Liver (tissue), 9 donors: ENCODE results near the gene TRMT10A. TPM values are rescaled to one million over a fixed set of nuclear protein-coding genes. Genes with fewer than 3 reads are reported as not detected.

ENCODE experiments used
- DNase-seq: peaks from one replicate; pipeline ENCODE4 v3.0.0-alpha.2; 2017; ENCODE audit warnings: low spot score
- H3K27ac ChIP-seq, 2 donors: one replicate each; pipeline ENCODE4 v1.7.0; 2013; ENCODE audit warnings: inconsistent platforms in 2 of 2, low read length in 2 of 2, control low read depth in 1 of 2, low read depth in 1 of 2, mild to moderate bottlenecking in 1 of 2
- H3K27me3 ChIP-seq, 4 donors: one replicate each; pipeline versions ENCODE4 v1.6.1 to v1.7.0; 2013; ENCODE audit warnings: low read length in 3 of 4, inconsistent platforms in 1 of 4, mild to moderate bottlenecking in 1 of 4, moderate library complexity in 1 of 4; ENCODE audit not compliant: control insufficient read depth in 4 of 4, insufficient read depth in 4 of 4
- H3K36me3 ChIP-seq, 4 donors: one replicate each; pipeline versions ENCODE4 v1.6.1 to v1.7.0; 2013; ENCODE audit warnings: low read length in 3 of 4, mild to moderate bottlenecking in 3 of 4, low read depth in 1 of 4, moderate library complexity in 1 of 4; ENCODE audit not compliant: control insufficient read depth in 4 of 4, insufficient read depth in 3 of 4
- H3K4me1 ChIP-seq, 4 donors: one replicate each; pipeline versions ENCODE4 v1.6.1 to v1.7.0; 2013; ENCODE audit warnings: low read length in 3 of 4, mild to moderate bottlenecking in 3 of 4, moderate library complexity in 1 of 4; ENCODE audit not compliant: control insufficient read depth in 4 of 4, insufficient read depth in 4 of 4
- H3K4me3 ChIP-seq, 3 donors: one replicate each; pipeline versions ENCODE4 v1.6.1 to v1.7.0; 2013; ENCODE audit warnings: low read length in 3 of 3, control low read depth in 1 of 3, low read depth in 1 of 3, mild to moderate bottlenecking in 1 of 3
- H3K9ac ChIP-seq, 2 donors: one replicate each; pipeline ENCODE4 v1.7.0; 2013; ENCODE audit warnings: low read length in 2 of 2, mild to moderate bottlenecking in 2 of 2, moderate library complexity in 2 of 2, control low read depth in 1 of 2, low read depth in 1 of 2
- H3K9me3 ChIP-seq, 4 donors: one replicate each; pipeline versions ENCODE4 v1.6.1 to v1.7.0; 2013; ENCODE audit warnings: low read length in 3 of 4; ENCODE audit not compliant: control insufficient read depth in 4 of 4
- EGR1 ChIP-seq, 2 donors: IDR thresholded peaks; 2 replicates each; pipeline ENCODE4 v1.6.1; 2016 to 2018; ENCODE audit warnings: antibody characterized with exemption in 2 of 2, low read depth in 2 of 2
- FOXA1 ChIP-seq: IDR thresholded peaks from 2 replicates; pipeline ENCODE4 v1.6.1; 2016; ENCODE audit warnings: antibody characterized with exemption
- GABPA ChIP-seq, 2 donors: IDR thresholded peaks in 1 of 2; conservative IDR thresholded peaks in 1 of 2; 2 replicates each; pipeline ENCODE4 v1.6.1; 2016; ENCODE audit warnings: antibody characterized with exemption in 2 of 2, mild to moderate bottlenecking in 1 of 2, moderate library complexity in 1 of 2
- HNF4A ChIP-seq, 2 donors: conservative IDR thresholded peaks; 2 replicates each; pipeline ENCODE4 v1.6.1; 2016; ENCODE audit warnings: antibody characterized with exemption in 2 of 2, mild to moderate bottlenecking in 2 of 2
- HNF4G ChIP-seq: IDR thresholded peaks from 2 replicates; pipeline ENCODE4 v1.6.1; 2016; ENCODE audit warnings: antibody characterized with exemption
- JUND ChIP-seq, 2 donors: IDR thresholded peaks; 2 replicates each; pipeline ENCODE4 v1.6.1; 2016; ENCODE audit warnings: antibody characterized with exemption in 2 of 2
- RAD21 ChIP-seq, 2 donors: IDR thresholded peaks; 2 replicates each; pipeline ENCODE4 v1.6.1; 2016; ENCODE audit warnings: antibody characterized with exemption in 2 of 2, mild to moderate bottlenecking in 2 of 2
- REST ChIP-seq: IDR thresholded peaks from 2 replicates; pipeline ENCODE4 v1.6.1; 2016; ENCODE audit warnings: antibody characterized with exemption, mild to moderate bottlenecking
- RXRA ChIP-seq, 2 donors: IDR thresholded peaks; 2 replicates each; pipeline ENCODE4 v1.6.1; 2017 to 2018; ENCODE audit warnings: antibody characterized with exemption in 2 of 2, mild to moderate bottlenecking in 1 of 2
- SP1 ChIP-seq: IDR thresholded peaks from 2 replicates; pipeline ENCODE4 v1.6.1; 2018; ENCODE audit warnings: antibody characterized with exemption, mild to moderate bottlenecking
- TAF1 ChIP-seq: conservative IDR thresholded peaks from 2 replicates; pipeline ENCODE4 v1.6.1; 2016; ENCODE audit warnings: antibody characterized with exemption, mild to moderate bottlenecking
- WGBS: extraction: QIAGEN DNeasy Blood & Tissue Kit; methylation state at CpG from one replicate; pipeline ENCODE4 v1.1.7; 2013; 5-methylcytosine and 5-hydroxymethylcytosine counted together
- polyA plus RNA-seq, 2 donors: library from polyadenylated mRNA; stranded (reverse) in 1 of 2; unstranded in 1 of 2; fragments of 200-250 nt in 1 of 2; fragments of >200 nt in 1 of 2; fragmentation: Nextera tagmentation in 1 of 2; extraction: Ambion mirVana in 1 of 2; gene quantifications; one replicate each; pipeline versions ENCODE4 v1.2.1 to v1.2.3, GENCODE V29; 2013 to 2015
- total RNA-seq, 2 donors: library from RNA; depleted of rRNA; stranded (reverse); fragments of >200 nt; gene quantifications; one replicate each; pipeline ENCODE4 v1.2.3, GENCODE V29; 2014
- TF ChIP-seq, protein P1 (sequence below): fragments of 150-350 bp; IDR thresholded peaks from 2 replicates; pipeline ENCODE4 v1.5.1; 2017; ENCODE audit warnings: improper control_type of control experiment, low read depth, low read length; ENCODE audit not compliant: missing input control
- TF ChIP-seq, protein P2 (sequence below): IDR thresholded peaks from 2 replicates; pipeline ENCODE4 v1.6.1; 2016; ENCODE audit warnings: antibody characterized with exemption
- TF ChIP-seq, protein P3 (sequence below): IDR thresholded peaks from 2 replicates; pipeline ENCODE4 v1.6.1; 2016; ENCODE audit warnings: antibody characterized with exemption
- donor health status: healthy.
- donor health status: healthy.
- donor health status: healthy.
- donor health status: healthy.
- donor health status: healthy.

The TRMT10A gene
- total and polyA plus RNA-seq, 4 donors, result 2.8 to 6.8 (median 3.4) TPM

DNA sequence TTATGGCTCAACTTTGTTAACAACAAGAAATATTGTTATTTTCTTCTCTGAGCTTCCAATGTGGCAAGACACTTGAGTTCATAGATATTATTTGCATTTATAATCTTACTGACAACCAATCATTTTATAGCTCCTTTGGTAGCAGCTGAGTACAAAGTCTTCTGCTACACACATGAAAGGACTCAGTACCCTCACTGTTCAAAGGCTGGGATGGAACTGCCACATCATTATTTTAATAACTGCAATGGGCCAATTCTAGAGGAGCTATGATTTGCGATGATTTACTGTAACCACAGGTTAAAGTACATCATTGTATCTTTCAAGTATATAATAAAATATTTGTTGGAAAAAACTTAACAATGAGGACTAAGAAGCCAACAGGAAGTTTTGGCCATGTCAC is 21.7 kb upstream of the TRMT10A start:
- no peak for DNase-seq

GRCh38 chr4:99578714-99579113 is 14.9 kb upstream of the TRMT10A start:
- WGBS, result 83% methylated on average over 2 of the region's 2 CpGs
- Histone ChIP-seq H3K36me3 (peaks cover 0 to 12% (median 6%) of the 10 kb centered on the region in 4 donors), H3K4me3 (no peak overlapping the region), H3K27ac (peak overlapping the region in 1 of 2 donors; percentile 27), H3K4me1 (peaks cover 4 to 41% (median 25%) of the 10 kb centered on the region in 4 donors), H3K9me3 (no peaks in the 10 kb centered on the region), H3K9ac (no peak overlapping the region), H3K27me3 (no peaks in the 10 kb centered on the region)
- no peak for DNase-seq
- TF ChIP-seq RAD21 (IDR thresholded peaks at IDR 0.05) (no peak), JUND (IDR thresholded peaks at IDR 0.05) (no peak), GABPA (IDR thresholded peaks at IDR 0.05 in 1 of 2, conservative IDR thresholded peaks at IDR 0.05 in 1 of 2) (no peak), TAF1 (no peak), FOXA1 (no peak), HNF4A (conservative IDR thresholded peaks at IDR 0.05) (no peak), SP1 (no peak), HNF4G (no peak)
- TF ChIP-seq, protein P1, sequence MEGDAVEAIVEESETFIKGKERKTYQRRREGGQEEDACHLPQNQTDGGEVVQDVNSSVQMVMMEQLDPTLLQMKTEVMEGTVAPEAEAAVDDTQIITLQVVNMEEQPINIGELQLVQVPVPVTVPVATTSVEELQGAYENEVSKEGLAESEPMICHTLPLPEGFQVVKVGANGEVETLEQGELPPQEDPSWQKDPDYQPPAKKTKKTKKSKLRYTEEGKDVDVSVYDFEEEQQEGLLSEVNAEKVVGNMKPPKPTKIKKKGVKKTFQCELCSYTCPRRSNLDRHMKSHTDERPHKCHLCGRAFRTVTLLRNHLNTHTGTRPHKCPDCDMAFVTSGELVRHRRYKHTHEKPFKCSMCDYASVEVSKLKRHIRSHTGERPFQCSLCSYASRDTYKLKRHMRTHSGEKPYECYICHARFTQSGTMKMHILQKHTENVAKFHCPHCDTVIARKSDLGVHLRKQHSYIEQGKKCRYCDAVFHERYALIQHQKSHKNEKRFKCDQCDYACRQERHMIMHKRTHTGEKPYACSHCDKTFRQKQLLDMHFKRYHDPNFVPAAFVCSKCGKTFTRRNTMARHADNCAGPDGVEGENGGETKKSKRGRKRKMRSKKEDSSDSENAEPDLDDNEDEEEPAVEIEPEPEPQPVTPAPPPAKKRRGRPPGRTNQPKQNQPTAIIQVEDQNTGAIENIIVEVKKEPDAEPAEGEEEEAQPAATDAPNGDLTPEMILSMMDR, result no peak
- TF ChIP-seq, protein P2, sequence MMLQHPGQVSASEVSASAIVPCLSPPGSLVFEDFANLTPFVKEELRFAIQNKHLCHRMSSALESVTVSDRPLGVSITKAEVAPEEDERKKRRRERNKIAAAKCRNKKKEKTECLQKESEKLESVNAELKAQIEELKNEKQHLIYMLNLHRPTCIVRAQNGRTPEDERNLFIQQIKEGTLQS, result no peak

More for the DNA sequence above, 21.7 kb upstream of the TRMT10A start:
- Histone ChIP-seq H3K4me1 (peaks cover 5 to 31% (median 16%) of the 10 kb centered on the region in 4 donors), H3K27ac (no peak overlapping the region), H3K36me3 (peaks cover 0 to 39% (median 15%) of the 10 kb centered on the region in 4 donors), H3K9me3 (no peaks in the 10 kb centered on the region), H3K27me3 (no peaks in the 10 kb centered on the region), H3K9ac (no peak overlapping the region), H3K4me3 (no peak overlapping the region)
- 86% methylated on average over 1 of the region's 1 CpG for WGBS
- no peak for TF ChIP-seq JUND (IDR thresholded peaks at IDR 0.05)
- no peak for TF ChIP-seq REST
- TF ChIP-seq, protein P1, result no peak
- no peak for TF ChIP-seq SP1
- TF ChIP-seq HNF4G, result no peak
- no peak for TF ChIP-seq HNF4A (conservative IDR thresholded peaks at IDR 0.05)
- no peak for TF ChIP-seq FOXA1
- TF ChIP-seq RXRA (IDR thresholded peaks at IDR 0.05), result no peak
- no peak for TF ChIP-seq TAF1
- TF ChIP-seq, protein P2, result no peak
- TF ChIP-seq, protein P3, sequence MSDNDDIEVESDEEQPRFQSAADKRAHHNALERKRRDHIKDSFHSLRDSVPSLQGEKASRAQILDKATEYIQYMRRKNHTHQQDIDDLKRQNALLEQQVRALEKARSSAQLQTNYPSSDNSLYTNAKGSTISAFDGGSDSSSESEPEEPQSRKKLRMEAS, result no peak
- no peak for TF ChIP-seq GABPA (IDR thresholded peaks at IDR 0.05 in 1 of 2, conservative IDR thresholded peaks at IDR 0.05 in 1 of 2)
- no peak for TF ChIP-seq EGR1 (IDR thresholded peaks at IDR 0.05; ENCODE audit: low read depth in 2 of 2)
